Erythroblast (primary cell): Measurements from ENCODE around the gene SEPTIN5.

Source experiments
- GATA1 ChIP-seq: IDR thresholded peaks from 2 replicates; pipeline ENCODE4 v1.6.1; 2011; ENCODE audit warnings: low read depth, mild to moderate bottlenecking, control low read depth, low read length, moderate library complexity
- POLR2A ChIP-seq: IDR thresholded peaks from 2 replicates; pipeline ENCODE4 v1.6.1; 2011; ENCODE audit warnings: mild to moderate bottlenecking, low read length

DNA sequence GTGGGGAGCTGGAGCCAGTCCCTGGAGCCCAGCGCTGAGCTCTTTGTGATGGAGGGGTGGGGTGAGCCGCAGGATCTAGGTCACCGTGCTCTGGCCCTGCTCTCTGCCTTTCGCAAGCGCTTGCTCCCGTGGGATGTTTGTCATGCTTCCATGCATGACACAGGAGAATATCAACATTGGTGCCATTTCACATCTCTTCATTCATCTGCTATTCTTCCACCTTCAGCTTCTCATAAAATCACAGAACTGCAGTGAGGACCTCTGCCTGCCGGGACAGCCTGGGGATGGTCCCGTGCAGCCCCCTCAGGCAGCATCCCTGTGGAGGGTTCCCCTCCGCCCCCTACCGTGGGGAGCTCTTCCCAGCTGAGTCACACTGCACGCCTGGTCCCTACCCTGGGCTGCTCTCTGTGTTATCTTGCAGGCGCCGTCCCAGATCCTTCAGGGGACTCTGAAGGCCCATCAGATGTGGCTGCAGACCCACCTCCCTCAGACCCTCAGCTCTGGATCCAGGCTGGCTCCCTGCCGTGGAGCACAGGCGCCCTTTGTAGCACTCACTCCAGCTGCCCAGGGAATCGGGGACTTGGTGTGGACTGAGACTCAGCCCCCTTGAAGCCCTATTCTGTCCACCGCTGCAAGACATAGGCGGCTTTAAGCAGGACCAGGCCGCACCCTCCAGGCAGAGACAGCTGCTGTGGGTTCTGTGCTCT is 5.1 kb upstream of the SEPTIN5 start:
- TF ChIP-seq POLR2A (no peak), GATA1 (no peak)
